Stimulated activated CD8-positive, alpha-beta memory T cell treated with anti-CD3 and anti-CD28 coated beads, Interleukin-4, amount 100 ng/mL, for 24 hours (primary cell): Measurements from ENCODE around the gene GBA3.

Experiments
- DNase-seq: peaks from one replicate; pipeline ENCODE4 v3.0.0-alpha.2; 2020; ENCODE audit warnings: low read depth

GBA3 gene

DNA sequence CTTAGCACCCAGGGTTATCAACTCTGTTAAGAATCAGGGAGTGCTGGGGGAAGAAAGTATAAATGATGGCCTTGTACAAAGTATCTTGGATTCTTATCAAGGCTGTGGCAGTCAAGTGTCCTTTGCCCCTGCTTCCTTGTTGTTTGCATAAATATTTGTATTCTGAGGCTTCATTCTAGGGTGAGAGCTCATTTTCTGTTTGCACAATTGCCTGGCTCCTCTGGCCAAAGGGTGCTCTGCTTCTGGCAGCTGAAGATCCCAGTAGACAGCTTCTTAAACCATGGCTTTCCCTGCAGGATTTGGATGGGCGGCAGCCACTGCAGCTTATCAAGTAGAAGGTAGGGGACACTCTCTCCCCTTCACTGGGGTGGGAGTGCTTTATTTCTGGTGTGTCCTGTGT is at the start of gene GBA3:
TSS of gene GBA3 (plus strand) at position 202 of the 400 bp plus-strand sequence.
- no peak for DNase-seq

DNA sequence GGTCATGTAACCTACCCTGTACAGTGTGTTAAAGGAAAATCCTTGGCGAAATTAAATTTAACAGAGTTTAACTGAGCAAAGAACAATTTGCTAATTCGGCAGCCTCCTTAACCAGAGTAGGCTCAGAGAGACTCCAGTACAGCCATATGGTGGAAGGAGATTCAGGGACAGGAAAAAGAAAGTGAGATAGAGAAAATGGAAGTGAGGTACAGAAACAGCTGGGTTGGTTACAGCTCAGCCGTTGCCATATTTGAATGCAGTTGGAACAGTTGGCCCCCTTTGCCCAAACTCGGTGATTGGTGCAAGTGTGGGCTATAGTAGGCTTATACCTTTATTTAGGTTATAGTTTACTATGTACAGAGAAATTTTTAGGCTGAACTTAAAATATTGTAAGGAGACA is 48.8 kb upstream of the GBA3 start:
- no peak for DNase-seq

DNA sequence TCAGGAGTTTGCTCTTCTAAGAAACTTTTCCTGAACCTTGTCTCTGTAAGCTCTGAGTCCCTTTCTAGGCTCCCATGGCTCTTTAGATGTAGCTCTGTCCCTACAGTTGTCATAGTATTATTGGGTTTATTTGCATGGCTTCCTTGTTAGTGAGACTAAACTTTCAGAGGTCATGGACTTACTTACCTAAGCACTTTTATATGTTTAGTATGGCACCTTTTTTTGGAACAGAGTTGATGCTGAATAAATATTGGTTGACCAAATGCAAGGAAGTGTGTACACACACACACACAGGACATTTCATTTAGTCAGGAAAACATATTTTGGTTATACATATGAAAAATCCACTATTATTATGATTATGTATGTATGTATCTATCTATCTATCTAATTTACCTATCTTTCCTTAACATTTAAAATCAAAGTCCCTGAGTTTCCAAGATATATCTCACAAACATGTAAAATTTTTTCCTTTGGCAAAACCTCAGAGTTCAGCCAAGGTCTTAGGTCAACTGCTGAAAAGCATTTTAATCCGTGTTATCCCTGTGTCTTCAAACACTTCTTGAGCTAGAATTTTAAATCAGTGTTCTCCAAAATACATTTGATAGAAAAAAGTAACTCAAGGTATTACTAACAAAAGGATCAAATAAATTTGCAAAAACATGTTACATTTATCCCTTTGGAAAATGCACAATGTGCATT is 47.1 kb upstream of the GBA3 start:
- no peak for DNase-seq

DNA sequence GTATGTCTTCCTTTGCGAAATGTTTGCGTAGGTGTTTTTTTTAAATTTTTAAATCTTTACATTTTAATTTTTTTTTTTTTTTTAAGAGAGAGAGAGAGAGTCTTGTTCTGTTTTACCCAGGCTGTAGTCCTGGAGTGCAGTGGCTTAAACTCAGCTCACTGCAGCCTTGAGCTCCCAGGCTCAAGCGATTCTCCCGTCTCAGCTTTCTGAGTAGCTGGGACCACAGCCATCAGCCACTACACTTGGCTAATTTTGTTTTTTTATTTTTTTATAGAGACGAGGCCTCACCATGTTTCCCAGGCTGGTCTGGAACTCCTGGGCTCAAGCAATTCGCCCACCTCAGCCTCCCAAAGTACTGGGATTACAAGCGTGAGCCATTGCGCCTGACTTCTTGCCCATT is 43.7 kb upstream of the GBA3 start:
- no peak for DNase-seq

DNA sequence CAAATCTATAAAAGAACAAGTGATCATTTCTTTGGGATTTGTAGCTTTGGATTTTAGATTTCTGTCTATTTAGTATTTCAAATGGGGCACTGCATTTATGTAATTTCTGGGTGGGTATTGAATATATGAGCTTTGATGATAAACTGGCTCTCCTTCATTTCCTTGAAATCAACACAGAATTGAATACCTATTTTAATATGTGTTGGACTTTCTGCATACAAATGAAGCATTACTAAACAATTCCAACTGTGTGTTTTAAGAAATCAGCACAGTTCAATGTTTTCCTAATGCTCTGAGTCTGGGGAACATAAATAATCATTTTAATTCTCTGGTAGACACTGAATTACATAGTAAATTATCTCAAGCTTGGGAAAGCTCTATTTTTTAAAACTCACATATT is 42.0 kb upstream of the GBA3 start:
- no peak for DNase-seq

DNA sequence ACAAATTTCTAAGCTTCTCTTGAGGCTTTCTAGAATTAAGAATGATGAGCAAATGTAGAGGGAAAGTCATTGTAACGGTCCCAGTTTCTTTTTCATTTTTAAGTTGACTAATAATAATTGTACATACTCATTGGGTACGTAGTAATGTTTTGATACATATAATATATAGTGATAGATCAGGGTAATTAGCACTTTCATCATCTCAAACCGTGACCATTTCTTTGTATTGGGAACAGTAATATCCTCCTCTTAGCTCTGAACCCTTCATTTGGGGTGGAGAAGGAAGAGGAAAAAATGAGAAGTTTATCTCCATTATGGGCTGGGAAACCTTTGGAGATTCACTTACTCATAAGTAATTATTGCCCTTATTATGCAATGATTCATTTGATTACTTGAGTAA is 39.0 kb upstream of the GBA3 start:
- no peak for DNase-seq

DNA sequence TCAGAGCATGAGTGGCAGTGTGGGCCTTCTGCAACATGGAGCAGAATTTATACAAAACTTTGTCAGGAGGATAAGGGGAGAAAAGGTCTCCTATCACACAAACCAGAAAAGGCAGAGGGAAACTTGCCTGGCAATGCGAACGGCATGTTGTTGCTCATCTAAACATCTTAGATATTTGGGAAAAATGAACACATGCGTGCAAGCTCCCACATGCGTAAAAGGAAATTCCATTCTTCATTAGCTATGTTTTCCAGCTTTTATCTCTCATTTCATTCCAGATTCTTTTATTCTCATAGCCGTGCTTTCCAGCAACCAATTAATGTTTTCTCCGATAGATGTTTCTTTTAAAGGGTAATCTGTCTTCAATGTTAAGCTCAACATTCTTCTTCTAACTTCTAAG is 31.3 kb upstream of the GBA3 start:
- DNase-seq = no peak

DNA sequence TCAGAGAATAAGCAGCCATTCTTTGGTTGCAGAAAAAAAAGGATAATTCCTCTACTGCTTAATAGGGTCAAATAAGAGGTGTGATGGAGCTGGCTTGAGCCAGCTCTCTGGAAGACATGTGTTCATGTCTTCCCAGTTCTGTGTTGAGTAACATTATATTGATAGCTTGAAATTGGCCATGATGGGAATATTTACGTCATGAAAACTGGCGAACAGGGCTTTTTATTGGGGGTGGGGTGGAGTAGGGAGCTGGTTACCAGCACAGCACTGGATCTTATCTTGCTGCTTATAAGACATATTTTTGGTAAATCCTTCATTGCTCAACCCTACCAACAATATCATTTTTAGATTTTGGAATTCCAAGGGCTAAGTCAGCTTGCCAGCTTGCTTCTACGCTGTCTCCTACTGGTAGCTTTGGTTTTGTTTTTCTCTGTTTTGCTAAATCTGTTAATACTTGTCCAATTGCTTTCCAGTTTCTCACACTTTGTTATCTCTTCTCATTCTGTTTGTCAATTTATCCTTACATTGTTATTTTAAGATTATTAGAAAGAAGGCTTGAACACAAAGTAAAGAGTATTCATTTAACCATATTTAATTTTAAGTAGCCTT is 25.3 kb upstream of the GBA3 start:
- no peak for DNase-seq

DNA sequence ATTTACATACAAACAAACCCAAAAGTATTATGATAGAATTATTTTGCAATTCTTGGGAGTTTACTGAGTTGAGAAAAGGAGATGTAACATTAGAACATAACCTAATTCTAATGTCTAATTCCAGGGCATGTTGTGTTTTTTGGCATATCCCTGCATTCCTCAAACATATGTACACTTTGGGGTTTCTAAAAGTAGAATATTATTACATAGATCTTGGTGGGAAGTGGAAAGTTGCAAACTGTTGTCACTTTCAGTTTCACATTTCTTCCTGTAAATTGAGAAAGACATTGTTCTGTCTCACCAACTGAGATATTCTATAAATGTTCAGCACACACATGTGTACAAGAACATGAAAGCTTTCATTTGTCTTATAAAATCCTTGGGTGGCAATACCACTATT is 24.4 kb upstream of the GBA3 start:
- DNase-seq = no peak

DNA sequence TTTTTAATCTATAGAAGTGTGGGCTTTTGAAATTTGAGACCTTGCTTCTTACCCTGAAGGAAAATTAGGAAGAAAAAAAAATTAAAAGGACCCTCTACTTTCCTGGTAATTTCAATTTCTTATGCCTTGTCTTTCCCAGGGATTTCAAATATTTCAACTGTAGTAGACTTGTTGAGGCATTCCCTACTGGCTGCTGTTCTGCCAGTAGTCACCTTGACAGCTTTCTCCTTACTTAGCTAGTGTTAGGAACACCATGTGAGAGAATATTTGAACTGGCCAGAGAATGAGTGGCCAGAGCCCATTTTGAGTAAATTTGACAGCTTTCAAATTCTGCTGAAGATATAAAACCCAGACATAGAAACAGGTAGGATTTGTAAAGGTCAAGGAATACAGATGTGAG is 24.0 kb upstream of the GBA3 start:
- no peak for DNase-seq

DNA sequence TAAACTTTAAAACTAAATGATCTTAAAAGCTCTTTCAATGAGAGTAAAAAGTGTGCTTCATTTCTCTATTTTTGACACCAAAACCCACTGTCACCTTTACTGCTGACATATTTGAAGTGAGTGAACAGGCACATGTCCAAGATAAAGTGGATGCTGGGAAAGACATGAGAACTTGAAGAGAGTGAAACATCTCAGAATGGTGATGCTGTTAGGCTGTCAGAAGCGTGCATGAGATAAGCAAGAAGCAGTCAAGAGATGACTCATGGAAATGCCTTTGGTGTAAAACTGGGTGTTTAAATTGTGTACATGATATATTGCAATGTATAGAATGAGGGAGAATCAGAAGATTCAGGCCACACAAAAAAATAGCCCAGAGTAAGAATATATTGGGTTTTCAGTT is 21.8 kb upstream of the GBA3 start:
- no peak for DNase-seq

DNA sequence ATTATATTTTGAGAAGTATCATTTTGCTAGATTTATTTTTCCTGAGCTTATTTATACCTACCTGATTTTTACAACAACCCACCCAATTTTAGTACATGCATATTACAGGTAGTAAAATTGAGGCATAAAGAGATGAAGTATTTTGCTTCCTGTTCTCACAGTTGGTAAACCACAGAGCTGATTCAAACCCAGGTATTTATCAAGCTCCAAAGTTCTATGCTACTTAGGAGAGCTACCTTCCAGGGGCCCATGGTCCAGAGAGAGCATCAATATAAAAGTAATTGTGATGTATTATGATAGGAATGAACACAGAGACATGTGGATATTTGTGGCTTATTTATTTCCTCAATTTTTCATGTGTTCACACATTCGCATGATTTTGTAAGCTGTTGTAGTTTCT is 20.2 kb upstream of the GBA3 start:
- DNase-seq = no peak

DNA sequence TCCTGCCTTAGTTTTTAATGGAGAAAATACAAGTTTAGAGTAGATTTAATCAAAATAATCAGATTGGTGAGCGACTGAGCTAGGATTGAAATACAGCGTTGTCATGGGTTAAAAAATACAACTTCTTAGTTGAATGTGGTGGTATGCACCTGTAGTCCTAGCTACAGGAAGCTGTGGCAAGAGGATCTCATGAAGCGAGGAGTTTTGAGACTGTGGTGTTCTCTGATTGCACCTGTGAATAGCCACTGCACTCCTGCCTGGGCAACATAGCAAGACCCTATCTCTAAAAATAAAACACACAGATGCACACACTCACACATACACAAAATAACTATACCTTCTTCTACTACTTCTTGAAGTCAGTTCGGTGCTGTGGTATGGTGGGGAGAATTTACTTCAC is 19.8 kb upstream of the GBA3 start:
- DNase-seq = no peak

DNA sequence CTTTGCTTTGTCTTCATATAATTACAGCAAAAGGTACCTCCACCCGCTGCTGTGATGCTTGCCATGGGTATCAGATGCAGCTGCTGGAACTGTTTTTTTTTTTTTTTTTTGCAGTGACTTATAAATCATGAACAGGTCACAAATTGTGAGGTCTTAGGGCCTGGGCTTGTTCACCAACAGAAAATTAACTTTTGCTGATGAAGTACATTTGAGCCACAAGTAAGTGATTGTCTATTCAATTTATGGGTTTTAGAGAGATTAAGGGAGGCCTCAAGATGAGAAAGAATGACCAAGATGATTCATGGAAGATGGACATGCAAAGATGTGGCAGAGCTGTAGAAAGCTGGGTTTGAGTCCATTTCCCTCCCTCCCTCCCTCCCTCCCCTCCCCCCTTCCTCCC is 18.0 kb upstream of the GBA3 start:
- DNase-seq = no peak

DNA sequence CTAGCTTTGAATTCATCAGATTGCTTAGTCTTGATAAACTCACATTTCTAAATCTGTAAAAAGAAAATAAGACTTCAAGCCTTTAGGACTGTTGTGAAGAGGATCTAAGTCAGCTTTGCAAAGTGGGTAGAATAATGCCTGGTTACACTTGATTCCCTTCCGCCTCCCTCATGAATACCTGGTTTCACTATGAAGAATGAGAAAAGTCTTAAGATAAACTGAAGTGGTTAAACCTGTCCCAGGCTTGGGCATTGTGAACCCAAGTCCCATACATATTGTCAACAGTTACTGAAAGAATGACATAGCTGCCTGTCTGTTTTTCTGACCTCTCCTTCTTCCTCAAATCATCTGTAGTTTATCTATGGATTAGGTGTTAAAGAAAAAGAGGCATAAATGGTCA is 16.7 kb upstream of the GBA3 start:
- no peak for DNase-seq

DNA sequence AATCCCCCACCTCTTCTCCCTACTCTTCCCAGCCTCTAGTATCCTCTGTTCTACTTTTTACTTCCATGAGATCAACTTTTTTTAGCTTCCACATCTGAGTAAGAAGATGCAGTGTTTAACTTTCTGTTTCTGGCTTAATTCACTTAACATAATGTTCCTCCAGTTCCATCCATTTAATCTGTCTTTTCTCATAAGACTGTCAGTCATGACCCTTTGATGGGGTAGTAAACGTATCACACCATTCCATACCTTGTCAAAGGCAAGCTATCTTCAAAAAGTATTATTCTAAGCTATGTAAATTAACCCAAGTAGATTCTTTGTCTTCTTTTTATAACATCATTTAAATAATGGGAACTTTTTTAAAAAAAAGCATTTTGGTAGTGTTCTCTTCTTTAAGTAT is 15.0 kb upstream of the GBA3 start:
- DNase-seq = no peak

DNA sequence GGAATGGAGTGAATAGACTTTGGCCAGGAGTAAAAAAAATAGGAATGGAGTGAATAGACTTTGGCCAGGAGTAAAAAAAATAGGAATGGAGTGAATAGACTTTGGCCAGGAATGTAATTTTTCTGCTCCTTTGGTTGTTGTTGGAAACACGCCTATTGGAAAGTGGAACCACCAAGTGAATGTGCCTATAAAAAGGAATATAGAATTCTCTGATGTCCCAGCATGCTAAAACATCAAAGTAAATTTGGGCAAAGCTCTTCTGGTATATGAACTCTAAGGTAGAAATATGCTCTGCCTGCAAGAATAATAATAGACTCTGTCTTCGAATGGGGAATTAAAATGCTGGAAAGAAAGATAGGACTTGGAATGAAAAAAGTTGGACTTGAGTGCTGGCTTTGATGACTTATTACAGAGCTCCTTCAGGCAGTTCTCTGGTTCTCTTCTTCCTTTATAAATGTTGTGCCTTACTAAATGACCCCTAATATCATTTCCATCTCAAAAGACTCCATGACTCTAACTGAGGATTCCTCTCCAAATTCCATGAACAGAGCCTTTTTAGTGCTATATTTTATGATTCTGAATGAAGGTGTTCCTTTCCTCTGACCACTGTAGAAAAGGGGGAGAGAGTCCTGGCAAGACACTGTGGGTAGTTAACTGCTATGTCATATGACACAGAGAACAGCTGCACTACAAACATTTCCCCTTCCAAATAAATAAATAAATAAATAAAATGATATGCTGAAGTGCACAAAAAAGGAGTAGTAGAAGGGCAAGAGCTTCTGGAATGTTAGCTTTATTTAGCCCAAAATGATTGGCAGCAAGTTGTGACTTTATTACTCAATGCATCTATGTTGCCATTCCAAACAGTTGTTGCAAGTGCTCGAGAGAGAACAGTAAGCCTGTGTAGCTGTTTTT is 13.5 kb upstream of the GBA3 start:
- no peak for DNase-seq

DNA sequence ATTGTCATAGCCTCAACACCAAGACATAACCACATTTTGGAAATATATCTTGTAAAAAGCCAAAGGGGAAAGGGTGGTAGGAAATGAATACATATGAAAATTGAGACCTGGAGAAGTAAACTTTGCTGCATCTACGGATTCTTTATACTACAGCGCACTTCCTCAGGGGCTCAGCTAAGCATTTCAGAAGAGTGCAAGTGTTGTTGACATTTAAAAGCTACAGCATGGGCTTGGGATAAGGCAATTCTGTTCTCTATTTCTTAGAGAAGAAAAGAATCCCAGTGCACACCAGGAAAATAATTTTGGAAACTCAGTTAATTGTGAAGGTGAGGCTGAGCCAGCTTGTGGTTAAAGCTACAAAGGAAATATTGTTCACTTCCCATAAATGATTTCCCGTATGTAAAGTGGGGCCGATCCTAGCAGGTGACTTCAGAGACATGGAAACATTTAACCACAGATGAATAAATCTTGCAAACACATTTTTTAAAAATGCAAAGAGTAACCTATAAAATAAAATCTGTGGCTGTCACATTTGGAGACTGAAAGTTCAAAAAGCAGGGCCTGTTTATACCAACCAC is 12.6 kb upstream of the GBA3 start:
- no peak for DNase-seq

DNA sequence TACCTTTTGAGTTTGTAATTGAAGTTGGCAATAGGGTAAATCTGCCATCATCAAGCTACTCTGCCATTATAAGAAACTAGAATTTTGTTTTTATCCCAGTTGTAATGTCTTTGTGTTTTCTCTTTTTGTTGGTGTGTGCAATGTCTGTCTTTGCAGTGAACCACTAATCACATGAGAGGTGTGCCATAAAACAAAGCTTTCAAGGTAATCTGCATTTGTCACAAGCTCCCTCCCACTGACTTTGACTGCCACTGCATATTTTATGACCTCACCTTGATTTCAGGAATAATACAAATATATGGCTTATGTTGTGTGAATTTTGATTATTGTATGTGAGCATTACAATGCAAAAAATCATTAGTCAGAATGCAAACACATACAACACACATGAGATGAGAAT is 9.0 kb upstream of the GBA3 start:
- DNase-seq = no peak

DNA sequence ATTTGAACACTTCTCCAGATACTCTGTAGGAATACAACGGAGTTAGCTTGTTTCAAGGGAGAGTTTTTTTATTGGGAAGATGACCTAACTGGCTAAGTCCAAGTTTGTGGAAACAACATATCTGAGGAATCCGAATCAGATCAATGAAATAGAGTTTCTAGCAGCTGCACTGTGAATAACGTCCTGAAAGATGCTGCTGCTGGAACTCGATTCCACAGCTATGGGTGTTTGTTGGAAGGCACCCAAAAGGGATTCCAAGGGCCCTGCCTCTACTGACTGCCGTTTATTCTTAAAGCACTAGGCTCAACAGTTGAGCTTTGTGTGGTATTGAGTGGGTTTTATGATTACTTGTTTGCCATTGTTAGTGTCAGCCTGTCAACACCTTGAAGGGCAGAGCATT is 6.6 kb upstream of the GBA3 start:
- no peak for DNase-seq

DNA sequence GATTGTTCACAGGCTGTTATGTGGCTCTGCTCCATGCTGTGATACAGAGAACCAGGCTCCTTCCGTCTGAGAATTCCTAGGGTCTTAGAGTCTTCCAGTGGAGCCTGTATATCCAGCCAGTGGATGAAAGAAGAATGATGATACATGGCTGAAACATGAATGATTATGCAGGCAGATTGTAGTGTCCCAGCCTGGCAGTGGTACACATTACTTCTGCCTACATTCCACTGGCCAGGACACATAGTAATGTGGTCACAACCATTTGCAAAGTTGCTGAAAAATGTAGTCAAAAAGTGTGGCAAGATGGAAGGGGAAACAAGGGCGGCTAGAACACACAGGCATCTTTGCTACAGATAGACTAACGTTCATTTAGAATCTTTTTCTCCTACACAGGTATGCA is 4.5 kb upstream of the GBA3 start:
- DNase-seq = no peak

DNA sequence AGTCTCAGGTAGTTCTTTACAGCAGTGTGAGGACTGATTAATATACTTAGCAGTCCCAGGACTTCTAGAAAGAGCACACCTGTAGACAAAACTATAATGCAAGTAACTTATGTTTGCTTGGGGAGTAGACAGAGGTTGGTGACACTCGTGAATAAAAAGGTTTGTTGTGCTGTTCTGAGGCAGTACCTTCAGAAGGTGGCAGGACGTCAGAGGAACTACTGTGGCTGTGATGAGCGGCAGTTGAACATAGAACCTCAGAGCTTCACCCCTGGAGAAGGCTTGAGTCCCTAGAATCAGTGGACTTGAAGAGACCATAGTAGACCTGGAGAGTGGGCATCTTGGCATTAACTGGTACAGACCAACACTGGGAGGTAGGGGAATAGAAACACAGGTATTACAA is 3.3 kb upstream of the GBA3 start:
- no peak for DNase-seq

DNA sequence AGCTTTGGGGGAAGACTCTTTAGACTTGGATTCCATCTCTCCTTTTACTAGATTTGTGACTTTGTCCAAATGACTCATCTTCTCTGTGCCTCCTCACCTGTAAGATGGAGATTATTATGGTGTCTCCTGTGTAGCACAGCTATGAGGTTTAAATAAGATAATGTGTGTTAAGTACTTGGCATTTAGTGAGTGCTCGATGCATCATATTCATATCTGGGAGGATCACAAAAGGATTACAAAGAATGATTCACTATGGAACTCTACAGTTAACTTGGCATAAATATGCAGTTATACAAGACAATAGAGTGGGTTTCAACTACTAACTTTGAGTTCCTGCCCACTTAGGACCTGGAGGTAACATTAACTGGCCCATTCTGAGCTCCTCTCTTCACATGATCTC is 2.3 kb downstream of the GBA3 start:
- DNase-seq = no peak
